T-helper 22 cell (primary cell): ENCODE data around the gene ARFGEF3.

Experiments
- DNase-seq: peaks from one replicate; pipeline ENCODE4 v3.0.0-alpha.2; 2020; ENCODE audit warnings: low read depth

Gene ARFGEF3

GRCh38 chr6:138162955-138163575, 1.3 kb downstream of the ARFGEF3 start:
- DNase-seq: no peak

GRCh38 chr6:138175596-138175995, 13.9 kb downstream of the ARFGEF3 start:
- no peak for DNase-seq

GRCh38 chr6:138176652-138177232, 15.0 kb downstream of the ARFGEF3 start:
- DNase-seq: no peak

- no peak for DNase-seq
Observed at GRCh38 chr6:138182939-138183789, 21.4 kb downstream of the ARFGEF3 start.

GRCh38 chr6:138183790-138184134, 22.0 kb downstream of the ARFGEF3 start:
- no peak for DNase-seq

- no peak for DNase-seq
Observed at GRCh38 chr6:138184230-138184629, 22.5 kb downstream of the ARFGEF3 start.

- no peak for DNase-seq
Observed at GRCh38 chr6:138187156-138187555, 25.4 kb downstream of the ARFGEF3 start.

- DNase-seq: no peak
Observed at GRCh38 chr6:138188278-138188941, 26.7 kb downstream of the ARFGEF3 start.

- DNase-seq: no peak
Observed at GRCh38 chr6:138194287-138194686, 32.5 kb downstream of the ARFGEF3 start.

- no peak for DNase-seq
Observed at GRCh38 chr6:138196122-138196738, 34.5 kb downstream of the ARFGEF3 start.

GRCh38 chr6:138197570-138197969, 35.8 kb downstream of the ARFGEF3 start:
- DNase-seq: no peak

GRCh38 chr6:138198430-138199091, 36.8 kb downstream of the ARFGEF3 start:
- no peak for DNase-seq

GRCh38 chr6:138201836-138202235, 40.1 kb downstream of the ARFGEF3 start:
- no peak for DNase-seq

GRCh38 chr6:138203315-138203714, 41.6 kb downstream of the ARFGEF3 start:
- no peak for DNase-seq

- DNase-seq: no peak
Observed at GRCh38 chr6:138204303-138204702, 42.6 kb downstream of the ARFGEF3 start.

GRCh38 chr6:138204792-138205384, 43.1 kb downstream of the ARFGEF3 start:
- no peak for DNase-seq

- no peak for DNase-seq
Observed at GRCh38 chr6:138205437-138206094, 43.8 kb downstream of the ARFGEF3 start.

GRCh38 chr6:138206862-138207261, 45.1 kb downstream of the ARFGEF3 start:
- DNase-seq: no peak

- no peak for DNase-seq
Observed at GRCh38 chr6:138211048-138211581, 49.4 kb downstream of the ARFGEF3 start.

GRCh38 chr6:138211601-138212000, 49.9 kb downstream of the ARFGEF3 start:
- DNase-seq: no peak
